GM12873 (cell line): Measurements from ENCODE around the gene CSRNP3.

ENCODE experiments used
- CTCF ChIP-seq: IDR thresholded peaks from 2 replicates; pipeline ENCODE4 v1.5.1; 2012; ENCODE audit warnings: low read depth, mild to moderate bottlenecking, moderate library complexity, low read length, control low read depth; ENCODE audit not compliant: insufficient read depth; ENCODE audit errors: missing control alignments

Gene CSRNP3

GRCh38 chr2:165623783-165624469 lies 154.4 kb downstream of the CSRNP3 start:
- no peak for TF ChIP-seq CTCF

GRCh38 chr2:165624470-165624800 lies 154.9 kb downstream of the CSRNP3 start:
- no peak for TF ChIP-seq CTCF

- TF ChIP-seq CTCF = no peak
Observed at GRCh38 chr2:165627470-165627869, 158.0 kb downstream of the CSRNP3 start.

- TF ChIP-seq CTCF = no peak
Observed at GRCh38 chr2:165629776-165630175, 160.3 kb downstream of the CSRNP3 start.

GRCh38 chr2:165630236-165630635 lies 160.7 kb downstream of the CSRNP3 start:
- TF ChIP-seq CTCF = no peak

GRCh38 chr2:165631089-165631488 lies 161.6 kb downstream of the CSRNP3 start:
- no peak for TF ChIP-seq CTCF

- TF ChIP-seq CTCF = no peak
Observed at GRCh38 chr2:165632594-165632993, 163.1 kb downstream of the CSRNP3 start.
